Body of pancreas (tissue), 4 donors: ENCODE data around the gene NTN5. TPM values are rescaled to one million over a fixed set of nuclear protein-coding genes. Genes with fewer than 3 reads are reported as not detected.

Experiments
- ATAC-seq: fragments of 150-250 bp; one replicate; pipeline ENCODE4 v1.9.1; 2016
- DNase-seq, 4 donors: peaks; one replicate each; pipeline ENCODE4 v3.0.0-alpha.2; 2019
- H3K27ac ChIP-seq, 4 donors: fragments of 200-600 bp; sonication (generic); 1 replicate in 3 of 4; 2 replicates in 1 of 4; pipeline versions ENCODE4 v1.5.1 to v1.6.1; 2016 to 2019; ENCODE audit warnings: mild to moderate bottlenecking in 1 of 4, mixed read lengths in 1 of 4, moderate library complexity in 1 of 4
- H3K27me3 ChIP-seq, 2 donors: fragments of 200-600 bp; sonication (generic); one replicate each; pipeline ENCODE4 v1.6.0; 2016; ENCODE audit warnings: mild to moderate bottlenecking in 1 of 2
- H3K36me3 ChIP-seq, 2 donors: fragments of 200-600 bp; sonication (generic); replicated peaks in 1 of 2; 2 replicates each; pipeline ENCODE4 v1.5.1; 2016; ENCODE audit warnings: low read depth in 2 of 2; ENCODE audit not compliant: insufficient read depth in 1 of 2
- H3K4me1 ChIP-seq: fragments of 200-600 bp; sonication (generic); one replicate; pipeline ENCODE4 v1.6.0; 2016
- H3K4me3 ChIP-seq, 2 donors: fragments of 200-600 bp; sonication (generic); 1 replicate in 1 of 2; 2 replicates in 1 of 2; pipeline ENCODE4 v1.5.1; 2016 to 2019
- H3K9me3 ChIP-seq, 3 donors: fragments of 200-600 bp; sonication (generic); 1 replicate in 2 of 3; 2 replicates in 1 of 3; pipeline ENCODE4 v1.5.1; 2016
- CTCF ChIP-seq, 7 experiments: fragments of 450-650 bp in 4 of 7; fragments of 200-600 bp in 3 of 7; sonication (generic) in 3 of 7; IDR thresholded peaks; one replicate each; pipeline ENCODE4 v1.5.1; 2016 to 2019; ENCODE audit warnings: antibody characterized with exemption in 7 of 7
- POLR2A ChIP-seq, 3 donors: fragments of 450-650 bp; IDR thresholded peaks; one replicate each; pipeline ENCODE4 v1.6.1; 2016; ENCODE audit warnings: antibody characterized with exemption in 3 of 3, mild to moderate bottlenecking in 2 of 3
- WGBS, 2 donors: methylation state at CpG; one replicate each; pipeline ENCODE4 v1.1.5; 2017; 5-methylcytosine and 5-hydroxymethylcytosine counted together
- intact Hi-C: fragments of 100-400 bp; cut with DNase I; formaldehyde crosslinking; loops from one replicate; pipeline ENCODE4 v1.15.1; 2023
- total RNA-seq, 2 donors: library from RNA; depleted of rRNA; stranded (reverse); fragments of >200 nt; gene quantifications; one replicate each; pipeline ENCODE4 v1.1.0, GENCODE V29; 2016

The NTN5 gene
- total RNA-seq, 2 donors from 2014 or later, result not detected

- no peaks in the 10 kb centered on the region for H3K9me3 ChIP-seq
- WGBS, 2 donors, result 74 to 82% methylated on average over 5 to 17 of the region's 19 CpGs
- no peak overlapping the region for H3K4me3 ChIP-seq
- peaks cover 12 to 16% of the 10 kb centered on the region in 2 donors for H3K36me3 ChIP-seq
- TF ChIP-seq POLR2A (IDR thresholded peaks at IDR 0.05) (no peak), CTCF (IDR thresholded peaks at IDR 0.05) (no peak)
- DNase-seq (no peak), ATAC-seq (no peak)
- peaks cover 37% of the 10 kb centered on the region for H3K4me1 ChIP-seq
- peak overlapping the region in 2 of 4 donors; percentile 26 to 71 for H3K27ac ChIP-seq
- intact Hi-C loops, result no loop called here
- no peaks in the 10 kb centered on the region for H3K27me3 ChIP-seq
These were observed 57.4 kb downstream of the NTN5 start for GRCh38 chr19:48615231-48616040.

GRCh38 chr19:48614436-48615230 lies 58.2 kb downstream of the NTN5 start, which contains the start of gene FAM83E:
Gene FAM83E (minus strand): TSS chr19:48615076. CDS start chr19:48613372, 1,704 bp downstream.
- H3K9me3 ChIP-seq, result no peaks in the 10 kb centered on the region
- intact Hi-C loops, result no loop called here
- H3K27me3 ChIP-seq, result no peaks in the 10 kb centered on the region
- no peak for ATAC-seq
- TF ChIP-seq POLR2A (IDR thresholded peaks at IDR 0.05) (peak in 2 of 3 donors; percentile 25), CTCF (IDR thresholded peaks at IDR 0.05) (peak in 1 of 7 experiments; percentile 24)
- 43 to 47% methylated on average over 22 to 31 of the region's 31 CpGs for WGBS, 2 donors
- peaks cover 12 to 16% of the 10 kb centered on the region in 2 donors for H3K36me3 ChIP-seq
- H3K27ac ChIP-seq, result peak within 1 kb of the TSS in 2 of 4 donors; percentile 26 to 71
- H3K4me3 ChIP-seq, result no peak within 1 kb of the TSS
- DNase-seq, result peak in 2 of 4 donors; percentile 70 to 75
- H3K4me1 ChIP-seq, result peaks cover 36% of the 10 kb centered on the region

GRCh38 chr19:48613852-48614435 lies 58.9 kb downstream of the NTN5 start:
- H3K36me3 ChIP-seq, result peaks cover 12 to 16% of the 10 kb centered on the region in 2 donors
- TF ChIP-seq CTCF (IDR thresholded peaks at IDR 0.05), result no peak
- TF ChIP-seq POLR2A (IDR thresholded peaks at IDR 0.05), result no peak
- no peaks in the 10 kb centered on the region for H3K9me3 ChIP-seq
- H3K4me3 ChIP-seq, result no peak overlapping the region
- H3K4me1 ChIP-seq, result peaks cover 34% of the 10 kb centered on the region
- ATAC-seq (no peak), DNase-seq (no peak)
- WGBS, 2 donors, result 68 to 76% methylated on average over 7 to 13 of the region's 13 CpGs
- H3K27ac ChIP-seq, result peak overlapping the region in 1 of 4 donors; percentile 71
- H3K27me3 ChIP-seq, result no peaks in the 10 kb centered on the region
- intact Hi-C loops, result no loop called here

GRCh38 chr19:48613024-48613851 lies 59.6 kb downstream of the NTN5 start:
- no peaks in the 10 kb centered on the region for H3K27me3 ChIP-seq
- no peak overlapping the region for H3K27ac ChIP-seq
- WGBS, 2 donors, result 84 to 90% methylated on average over 4 to 35 of the region's 39 CpGs
- H3K9me3 ChIP-seq, result no peaks in the 10 kb centered on the region
- no peak overlapping the region for H3K4me3 ChIP-seq
- DNase-seq (peak in 1 of 4 donors; percentile 42), ATAC-seq (no peak)
- TF ChIP-seq POLR2A (IDR thresholded peaks at IDR 0.05) (no peak), CTCF (IDR thresholded peaks at IDR 0.05) (no peak)
- peaks cover 12 to 16% of the 10 kb centered on the region in 2 donors for H3K36me3 ChIP-seq
- peaks cover 34% of the 10 kb centered on the region for H3K4me1 ChIP-seq
- intact Hi-C loops, result no loop called here
